ENCODE results near the gene TMEM119.

Gene TMEM119, protein sequence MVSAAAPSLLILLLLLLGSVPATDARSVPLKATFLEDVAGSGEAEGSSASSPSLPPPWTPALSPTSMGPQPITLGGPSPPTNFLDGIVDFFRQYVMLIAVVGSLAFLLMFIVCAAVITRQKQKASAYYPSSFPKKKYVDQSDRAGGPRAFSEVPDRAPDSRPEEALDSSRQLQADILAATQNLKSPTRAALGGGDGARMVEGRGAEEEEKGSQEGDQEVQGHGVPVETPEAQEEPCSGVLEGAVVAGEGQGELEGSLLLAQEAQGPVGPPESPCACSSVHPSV

DNA sequence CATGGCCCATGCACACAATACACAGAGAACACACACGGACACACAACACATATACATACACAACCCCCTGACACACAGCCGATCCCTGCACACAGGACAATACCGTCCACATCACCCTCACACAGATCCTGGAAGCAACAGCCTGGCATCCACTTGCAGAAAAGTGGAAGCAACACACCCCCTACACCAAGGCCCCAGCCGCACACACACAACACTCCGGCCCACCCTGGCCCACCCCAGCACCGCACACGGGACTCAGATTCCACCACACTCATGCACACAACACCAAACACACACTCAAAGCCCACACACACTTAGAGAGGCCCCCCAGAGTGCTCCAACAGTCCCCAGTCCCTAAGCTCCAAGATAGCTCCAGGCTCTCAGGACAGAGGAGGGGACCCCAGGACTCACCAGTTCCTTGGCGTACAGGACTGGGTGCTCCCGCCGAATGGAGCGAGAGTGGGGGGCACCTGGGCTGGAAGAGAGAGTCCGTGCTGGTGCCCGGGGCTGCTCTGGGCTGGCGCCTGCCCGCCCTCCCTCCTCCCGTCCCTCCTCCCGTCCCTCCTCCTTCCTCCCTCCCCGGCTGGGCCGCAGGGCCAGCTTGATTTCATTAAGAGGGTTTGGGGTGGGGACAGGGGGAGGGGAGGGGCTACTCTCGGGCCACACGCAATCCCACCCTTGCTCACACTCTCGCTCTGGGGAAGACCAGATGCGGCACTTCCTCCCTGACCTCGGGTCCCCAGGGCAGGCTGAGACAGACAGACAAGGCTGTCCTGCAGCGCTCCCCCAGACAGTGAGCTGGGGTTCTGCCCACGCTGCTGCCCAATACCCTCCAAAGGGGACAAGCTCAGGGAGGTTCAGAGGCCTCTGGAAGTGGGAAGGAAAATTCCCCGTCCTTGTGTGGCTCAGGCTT, at the start of gene TMEM119:
Gene TMEM119, minus strand, starts transcription at position 526 of the 913 bp plus-strand sequence. CDS start 5,701 bp downstream, outside the sequence.
- no peak within 1 kb of the TSS for H3K27ac Mint-ChIP-seq
- no peaks in the 10 kb centered on the region for H3K9me3 Mint-ChIP-seq
- peaks cover 6% of the 10 kb centered on the region for H3K27me3 Mint-ChIP-seq
- no peak within 1 kb of the TSS for H3K4me3 Mint-ChIP-seq
- intact Hi-C loops (cut with micrococcal nuclease), result no loop called here
- H3K36me3 Mint-ChIP-seq (ENCODE audit: low read depth), result no peaks in the 10 kb centered on the region
- peaks cover 11% of the 10 kb centered on the region for H3K4me1 Mint-ChIP-seq (ENCODE audit: low read depth)

GRCh38 chr12:108646600-108647579, 49.0 kb upstream of the TMEM119 start:
- intact Hi-C loops (cut with micrococcal nuclease), result no loop called here
- Mint-ChIP-seq H3K9me3 (no peaks in the 10 kb centered on the region), H3K4me1 (ENCODE audit: low read depth) (peaks cover 66% of the 10 kb centered on the region), H3K27ac (peak overlapping the region; percentile 98), H3K4me3 (no peak overlapping the region), H3K36me3 (ENCODE audit: low read depth) (peaks cover 89% of the 10 kb centered on the region), H3K27me3 (no peaks in the 10 kb centered on the region)

- Mint-ChIP-seq H3K27ac (peak overlapping the region; percentile 98), H3K9me3 (no peaks in the 10 kb centered on the region), H3K36me3 (ENCODE audit: low read depth) (peaks cover 83% of the 10 kb centered on the region), H3K4me1 (ENCODE audit: low read depth) (peaks cover 76% of the 10 kb centered on the region), H3K4me3 (no peak overlapping the region), H3K27me3 (no peaks in the 10 kb centered on the region)
- intact Hi-C loops (cut with micrococcal nuclease), result no loop called here
These were observed 48.1 kb upstream of the TMEM119 start for GRCh38 chr12:108645686-108646599.

GRCh38 chr12:108644811-108645120, 46.9 kb upstream of the TMEM119 start:
- H3K27me3 Mint-ChIP-seq, result no peaks in the 10 kb centered on the region
- peaks cover 87% of the 10 kb centered on the region for H3K4me1 Mint-ChIP-seq (ENCODE audit: low read depth)
- intact Hi-C loops (cut with micrococcal nuclease), result no loop called here
- no peaks in the 10 kb centered on the region for H3K9me3 Mint-ChIP-seq
- H3K36me3 Mint-ChIP-seq (ENCODE audit: low read depth), result peaks cover 77% of the 10 kb centered on the region
- no peak overlapping the region for H3K4me3 Mint-ChIP-seq
- peak overlapping the region; percentile 98 for H3K27ac Mint-ChIP-seq

GRCh38 chr12:108643941-108644810, 46.3 kb upstream of the TMEM119 start:
- peaks cover 87% of the 10 kb centered on the region for H3K4me1 Mint-ChIP-seq (ENCODE audit: low read depth)
- H3K27me3 Mint-ChIP-seq, result no peaks in the 10 kb centered on the region
- no peaks in the 10 kb centered on the region for H3K9me3 Mint-ChIP-seq
- peaks cover 77% of the 10 kb centered on the region for H3K36me3 Mint-ChIP-seq (ENCODE audit: low read depth)
- peak overlapping the region; percentile 37 for H3K4me3 Mint-ChIP-seq
- intact Hi-C loops (cut with micrococcal nuclease), result loop anchor here (2.0 kb wide), 1 partner anchor 15 kb away; no protein-coding TSS in a partner anchor
- peak overlapping the region; percentile 98 for H3K27ac Mint-ChIP-seq

DNA sequence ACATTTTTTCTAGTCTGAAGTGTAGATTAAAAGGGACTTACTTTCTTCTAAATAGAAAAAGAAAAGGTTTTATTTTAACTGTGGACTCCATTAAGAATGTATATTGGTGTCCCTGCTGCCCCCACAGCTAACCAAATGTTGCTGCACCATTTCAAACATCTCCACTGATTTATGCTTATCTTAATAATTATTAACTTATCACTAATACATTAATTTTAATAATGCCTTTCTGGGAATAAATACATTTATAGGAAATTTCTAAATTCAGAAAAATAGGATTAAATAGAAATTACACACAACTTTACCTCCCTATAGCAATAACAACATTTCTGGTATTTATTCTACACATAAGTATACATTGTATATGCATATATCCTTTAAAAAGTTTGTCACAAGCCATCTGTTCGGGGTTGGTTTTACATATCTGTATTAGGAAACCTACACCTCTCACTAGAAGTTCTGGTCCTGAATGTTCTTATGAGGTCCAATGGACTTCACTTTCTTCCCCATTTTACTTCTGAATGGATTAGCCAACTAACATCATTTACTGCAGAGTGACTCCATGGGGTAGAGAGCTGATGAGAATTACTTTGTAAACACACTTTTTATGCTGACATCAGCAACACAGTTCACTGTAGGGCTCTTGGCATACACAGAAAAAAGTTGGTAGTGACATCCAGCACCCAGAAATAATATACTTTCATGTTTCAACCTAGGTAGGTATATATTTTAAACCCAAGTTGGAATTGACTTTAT, 45.2 kb upstream of the TMEM119 start:
- H3K4me1 Mint-ChIP-seq (ENCODE audit: low read depth), result peaks cover 91% of the 10 kb centered on the region
- no peak overlapping the region for H3K4me3 Mint-ChIP-seq
- H3K9me3 Mint-ChIP-seq, result no peaks in the 10 kb centered on the region
- peak overlapping the region; percentile 98 for H3K27ac Mint-ChIP-seq
- H3K36me3 Mint-ChIP-seq (ENCODE audit: low read depth), result peaks cover 68% of the 10 kb centered on the region
- no peaks in the 10 kb centered on the region for H3K27me3 Mint-ChIP-seq
- intact Hi-C loops (cut with micrococcal nuclease), result loop anchor here (2.0 kb wide), 1 partner anchor 14 kb away; no protein-coding TSS in a partner anchor

- intact Hi-C loops (cut with micrococcal nuclease), result loop anchor here (2.0 kb wide), 1 partner anchor 14 kb away; no protein-coding TSS in a partner anchor
- H3K9me3 Mint-ChIP-seq, result no peaks in the 10 kb centered on the region
- H3K27ac Mint-ChIP-seq, result peak overlapping the region; percentile 95
- H3K4me1 Mint-ChIP-seq (ENCODE audit: low read depth), result peaks cover 91% of the 10 kb centered on the region
- peak overlapping the region; percentile 47 for H3K4me3 Mint-ChIP-seq
- peaks cover 61% of the 10 kb centered on the region for H3K36me3 Mint-ChIP-seq (ENCODE audit: low read depth)
- no peaks in the 10 kb centered on the region for H3K27me3 Mint-ChIP-seq
These were observed 44.5 kb upstream of the TMEM119 start for GRCh38 chr12:108642269-108642870.

DNA sequence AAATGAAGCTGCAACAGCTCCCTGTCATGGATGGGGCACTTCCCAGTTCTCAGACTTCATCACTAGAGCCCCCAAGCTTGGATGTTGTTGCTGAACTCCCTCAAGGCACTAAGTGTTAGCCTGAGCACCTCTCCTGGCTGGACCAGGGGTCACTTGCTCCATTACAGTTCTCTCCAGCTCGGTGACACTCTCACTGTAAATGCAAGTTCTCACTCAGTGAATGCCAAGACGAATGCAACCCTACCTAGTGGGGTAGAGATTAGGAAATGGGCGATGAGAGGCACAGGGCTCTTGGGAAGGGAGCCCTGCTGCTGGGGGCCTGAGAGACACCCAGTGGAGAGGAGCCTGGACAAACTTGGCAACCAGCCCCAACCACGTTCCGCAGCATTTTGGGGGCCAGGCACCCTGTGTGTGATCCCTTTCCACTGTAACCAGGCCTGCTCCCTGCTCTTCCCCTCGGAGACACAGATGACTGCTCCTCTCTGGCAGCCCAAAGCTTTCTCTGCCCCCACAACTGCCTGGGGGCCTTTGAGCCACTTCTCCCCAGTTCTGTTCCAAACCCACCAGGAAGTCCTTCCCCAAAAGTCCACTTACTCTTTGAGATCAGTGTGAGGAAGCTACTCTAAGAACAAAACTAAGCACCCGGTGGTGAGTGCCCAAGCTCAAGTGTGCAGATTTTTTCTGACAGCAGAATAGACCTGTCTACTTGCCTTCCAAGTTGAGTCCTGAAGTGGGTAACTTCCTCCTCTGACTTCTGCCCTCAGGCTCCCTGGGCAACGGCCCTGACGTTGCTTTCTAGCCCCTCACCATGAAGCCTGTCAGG, 43.8 kb upstream of the TMEM119 start:
- peak overlapping the region; percentile 95 for H3K27ac Mint-ChIP-seq
- intact Hi-C loops (cut with micrococcal nuclease), result loop anchor here (2.0 kb wide), 1 partner anchor 13 kb away; no protein-coding TSS in a partner anchor
- H3K4me1 Mint-ChIP-seq (ENCODE audit: low read depth), result peaks cover 92% of the 10 kb centered on the region
- peaks cover 54% of the 10 kb centered on the region for H3K36me3 Mint-ChIP-seq (ENCODE audit: low read depth)
- H3K9me3 Mint-ChIP-seq, result no peaks in the 10 kb centered on the region
- H3K4me3 Mint-ChIP-seq, result peak overlapping the region; percentile 47
- no peaks in the 10 kb centered on the region for H3K27me3 Mint-ChIP-seq

DNA sequence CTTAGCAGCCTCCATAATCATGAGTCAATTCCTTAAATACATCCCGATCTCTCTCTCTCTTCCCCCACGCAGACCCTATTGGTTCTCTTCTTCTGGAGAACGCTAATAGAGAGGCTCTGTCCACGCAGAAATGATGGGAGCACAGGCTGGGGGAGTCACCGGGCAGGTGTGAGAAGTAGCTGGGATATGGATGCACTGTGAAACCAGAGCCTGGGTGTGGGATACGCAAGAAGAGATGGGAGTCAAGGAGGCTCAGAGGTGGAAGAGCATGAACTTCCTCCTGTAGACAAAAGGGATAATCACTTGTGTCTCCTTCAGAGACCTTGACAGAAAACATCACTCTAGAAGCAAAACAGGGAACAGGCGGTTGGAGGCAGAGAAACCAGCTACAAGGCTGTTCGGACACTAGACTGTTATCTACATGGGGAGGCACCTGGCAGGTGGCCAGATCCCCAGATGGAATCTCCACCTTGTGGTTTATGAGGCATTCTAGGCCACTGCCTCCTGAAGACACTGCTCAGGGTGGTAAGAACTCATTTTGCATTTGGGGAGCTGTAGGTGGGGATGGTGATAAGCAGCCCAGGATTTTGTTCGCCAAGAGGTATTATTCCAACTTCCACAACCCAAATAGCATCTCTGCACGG, 43.0 kb upstream of the TMEM119 start:
- H3K27me3 Mint-ChIP-seq, result no peaks in the 10 kb centered on the region
- peaks cover 90% of the 10 kb centered on the region for H3K4me1 Mint-ChIP-seq (ENCODE audit: low read depth)
- intact Hi-C loops (cut with micrococcal nuclease), result no loop called here
- no peaks in the 10 kb centered on the region for H3K9me3 Mint-ChIP-seq
- H3K27ac Mint-ChIP-seq, result peak overlapping the region; percentile 95
- H3K36me3 Mint-ChIP-seq (ENCODE audit: low read depth), result peaks cover 46% of the 10 kb centered on the region
- no peak overlapping the region for H3K4me3 Mint-ChIP-seq

All from dendritic cell treated with granulocyte-macrophage colony-stimulating factor and Interleukin-4, amounts not matched to agents 40 ng/mL and 50 ng/mL, for 4 days (primary cell).